Activated CD4-positive, CD25-positive, alpha-beta regulatory T cell treated with anti-CD3 and anti-CD28 coated beads, Interleukin-2, amount 50 U/mL, for 24 hours (primary cell): Measurements from ENCODE around the gene PPAN.

Experiments used
- ATAC-seq, 2 donors: fragments of 150-1000 bp; cut with Tn5 transposase; one replicate each; pipeline ENCODE4 v1.10.0; 2021; ENCODE audit warnings: mild to moderate bottlenecking in 1 of 2, moderate library complexity in 1 of 2

PPAN gene

DNA sequence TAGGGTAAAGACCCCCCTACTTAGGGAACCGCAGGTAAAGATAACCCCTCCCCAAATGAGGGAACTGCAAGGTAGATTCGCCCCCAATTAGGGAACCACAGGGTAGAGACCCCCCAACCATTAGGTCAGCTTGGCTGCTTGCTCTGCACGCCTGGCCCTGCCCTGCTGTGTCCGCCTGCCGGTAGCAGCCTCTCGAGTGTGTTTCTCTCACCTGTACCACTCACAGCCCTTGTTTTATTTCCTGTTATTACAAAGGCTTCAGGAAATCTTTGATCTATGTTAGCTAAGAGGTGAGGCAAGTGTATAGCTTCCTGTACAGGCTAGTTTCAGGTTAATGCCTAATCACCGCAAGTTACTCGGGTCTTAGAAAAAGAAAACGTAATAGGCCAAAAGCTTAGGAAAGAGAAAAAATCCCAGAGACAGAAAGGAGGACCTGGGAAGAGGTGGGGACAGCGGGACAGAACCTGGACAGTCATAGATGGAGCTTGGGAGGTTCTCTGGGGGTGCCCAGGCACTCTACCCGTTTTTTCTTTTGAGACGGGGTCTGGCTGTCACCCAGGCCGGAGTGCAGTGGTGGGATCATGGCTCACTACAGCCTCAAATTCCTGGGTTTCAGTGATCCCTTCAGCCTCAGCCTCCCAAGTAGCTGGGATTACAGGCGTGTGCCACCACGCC, 36.7 kb downstream of the PPAN start:
- ATAC-seq = peak; percentile 94 to 96

GRCh38 chr19:10143681-10144080, 37.5 kb downstream of the PPAN start:
- ATAC-seq = no peak

- ATAC-seq = no peak
These were observed 38.2 kb downstream of the PPAN start for GRCh38 chr19:10144361-10144760.

GRCh38 chr19:10145031-10145430, 38.9 kb downstream of the PPAN start:
- peak in 1 of 2 donors; percentile 11 for ATAC-seq

DNA sequence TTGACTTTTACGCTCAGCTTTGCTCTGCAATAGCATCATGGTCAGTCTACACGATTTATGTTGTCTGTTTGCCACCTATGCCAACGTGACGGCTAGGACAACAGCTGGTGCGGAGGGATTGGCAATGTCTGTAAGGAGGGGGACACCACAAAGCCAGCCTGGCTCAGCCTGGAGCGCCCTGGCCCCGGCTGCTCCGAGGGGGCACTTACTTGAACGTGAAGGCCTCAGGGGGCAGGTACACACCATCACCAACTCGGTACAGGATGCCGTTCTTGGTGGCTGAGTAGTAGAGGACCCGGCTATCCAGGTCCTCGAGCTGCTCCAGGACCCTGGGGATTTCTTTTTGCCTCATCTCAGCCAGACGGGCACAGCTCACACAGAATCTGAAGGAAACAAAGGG, 40.0 kb downstream of the PPAN start:
- ATAC-seq = no peak

GRCh38 chr19:10149427-10149826, 43.3 kb downstream of the PPAN start:
- no peak for ATAC-seq

GRCh38 chr19:10151521-10151920, 45.4 kb downstream of the PPAN start:
- no peak for ATAC-seq

DNA sequence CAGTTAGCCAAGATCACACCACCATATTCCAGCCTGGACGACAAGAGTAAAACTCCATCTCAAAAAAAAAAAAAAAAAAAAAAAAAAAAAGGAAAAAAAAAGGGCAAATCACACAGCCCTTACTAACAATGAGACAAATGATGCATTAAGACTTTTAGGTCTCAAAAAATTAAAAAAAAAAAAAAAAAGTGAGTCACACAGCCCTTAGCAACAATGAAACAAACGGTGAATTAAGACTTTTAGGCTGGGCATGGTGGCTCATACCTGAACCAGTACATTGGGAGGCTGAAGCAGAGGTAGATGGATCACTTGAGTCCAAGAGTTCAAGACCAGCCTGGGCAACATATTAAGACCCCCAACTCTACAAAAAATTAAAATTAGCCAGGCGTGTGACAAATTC, 45.9 kb downstream of the PPAN start:
- peak in 1 of 2 donors; percentile 52 for ATAC-seq

DNA sequence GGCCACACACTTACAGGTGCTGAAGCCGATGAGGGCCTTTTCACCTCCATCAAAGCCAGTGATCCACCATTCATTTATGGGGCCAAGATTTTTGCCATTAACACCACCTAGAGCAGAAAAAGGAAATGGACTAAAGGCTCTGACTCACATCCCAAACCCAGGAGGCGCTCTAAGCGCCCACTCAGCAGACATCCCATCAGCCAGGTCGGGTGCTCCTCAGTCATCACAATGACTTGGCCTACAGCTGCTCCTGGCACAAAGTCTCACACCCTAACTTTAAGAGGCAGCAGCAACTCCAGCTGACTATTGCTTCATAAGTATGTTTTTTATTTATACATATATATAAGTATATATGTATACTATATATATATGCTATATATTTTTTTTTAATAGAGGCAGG, 49.7 kb downstream of the PPAN start:
- no peak for ATAC-seq

GRCh38 chr19:10158071-10158470, 51.9 kb downstream of the PPAN start:
- no peak for ATAC-seq

DNA sequence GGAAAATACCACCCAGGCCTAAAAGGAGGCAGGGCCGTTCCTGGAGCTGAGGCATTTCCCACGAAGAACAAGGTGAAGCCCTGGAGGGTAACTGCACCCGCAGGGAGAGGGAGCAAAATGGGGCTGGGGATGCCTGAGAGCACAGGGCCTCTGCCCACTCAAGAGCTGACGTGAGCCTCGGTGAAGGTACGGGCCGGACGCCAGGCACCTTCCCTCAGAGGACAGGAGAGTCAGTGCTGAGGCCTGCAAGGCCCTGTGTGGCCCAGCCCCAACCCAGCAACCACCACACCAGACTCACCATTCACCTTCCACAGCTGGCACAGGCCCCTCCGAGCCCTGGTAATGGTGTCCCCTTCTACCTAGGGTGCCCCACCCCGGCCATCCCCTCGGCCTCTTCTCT, 52.3 kb downstream of the PPAN start:
- no peak for ATAC-seq

DNA sequence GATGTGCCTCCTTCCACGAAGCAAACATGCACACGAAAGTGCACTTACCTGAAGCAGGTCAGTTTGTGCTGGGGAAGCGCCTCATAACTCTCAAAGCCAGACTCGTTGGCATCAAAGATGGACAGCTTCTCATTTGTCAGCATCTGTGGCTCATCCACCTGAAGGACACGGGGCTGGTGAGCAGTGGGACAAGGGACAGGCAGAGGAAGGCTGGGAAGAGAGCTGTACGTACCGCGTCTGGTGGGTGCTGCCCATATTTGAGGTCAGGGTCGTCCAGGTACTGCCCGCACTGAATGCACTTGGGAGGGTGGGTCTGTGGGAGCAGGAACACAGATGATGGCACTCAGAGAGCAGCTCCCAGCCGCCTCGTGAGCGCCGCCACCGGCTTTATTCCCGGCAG, 53.4 kb downstream of the PPAN start:
- ATAC-seq = no peak
